GM19035 (cell line): Measurements from ENCODE around the gene SLC30A9.

ENCODE experiments used
- ATAC-seq: cut with Tn5 transposase; IDR thresholded peaks from one replicate; pipeline ENCODE4 v1.9.1; 2021; ENCODE audit not compliant: unreplicated experiment

Gene SLC30A9

GRCh38 chr4:41990365-41991111, at the start of gene SLC30A9:
TSS of gene SLC30A9 (plus strand) at chr4:41990530. CDS start at chr4:41990652, 122 bp downstream.
- peak; percentile 99 for ATAC-seq

GRCh38 chr4:41940834-41941233, 49.5 kb upstream of the SLC30A9 start:
- no peak for ATAC-seq

- no peak for ATAC-seq
Observed at GRCh38 chr4:41943506-41943905, 46.8 kb upstream of the SLC30A9 start.

- no peak for ATAC-seq
Observed at GRCh38 chr4:41944089-41944488, 46.2 kb upstream of the SLC30A9 start.

- no peak for ATAC-seq
Observed at GRCh38 chr4:41949531-41949930, 40.8 kb upstream of the SLC30A9 start.

- no peak for ATAC-seq
Observed at GRCh38 chr4:41957634-41958033, 32.7 kb upstream of the SLC30A9 start.

- ATAC-seq = no peak
Observed at GRCh38 chr4:41963105-41963504, 27.2 kb upstream of the SLC30A9 start.

- no peak for ATAC-seq
Observed at GRCh38 chr4:41964401-41964800, 25.9 kb upstream of the SLC30A9 start.

GRCh38 chr4:41967392-41967791, 22.9 kb upstream of the SLC30A9 start:
- ATAC-seq = no peak

- no peak for ATAC-seq
Observed at GRCh38 chr4:41969671-41970070, 20.7 kb upstream of the SLC30A9 start.

GRCh38 chr4:41975341-41975740, 15.0 kb upstream of the SLC30A9 start:
- ATAC-seq = no peak

GRCh38 chr4:41976775-41977516, 13.4 kb upstream of the SLC30A9 start:
- no peak for ATAC-seq

GRCh38 chr4:41977709-41978108, 12.6 kb upstream of the SLC30A9 start:
- no peak for ATAC-seq

- no peak for ATAC-seq
Observed at GRCh38 chr4:41981456-41981855, 8.9 kb upstream of the SLC30A9 start, which contains the start of gene DCAF4L1. TSS of gene DCAF4L1 (plus strand) at chr4:41981756. CDS start at chr4:41981793, 37 bp downstream.

GRCh38 chr4:41982716-41983115, 7.6 kb upstream of the SLC30A9 start:
- no peak for ATAC-seq

- no peak for ATAC-seq
Observed at GRCh38 chr4:41985151-41985550, 5.2 kb upstream of the SLC30A9 start.

- ATAC-seq = peak; percentile 31
Observed at GRCh38 chr4:41989994-41990364, 351 bp upstream of the SLC30A9 start.

GRCh38 chr4:41991916-41992767, 1.8 kb downstream of the SLC30A9 start:
- ATAC-seq = no peak

GRCh38 chr4:41992967-41993857, 2.9 kb downstream of the SLC30A9 start:
- no peak for ATAC-seq

GRCh38 chr4:41994461-41994985, 4.2 kb downstream of the SLC30A9 start:
- no peak for ATAC-seq
